ENCODE results near the gene TNIP3.
"Not testable (repeated sequence)": the region's sequence is repeated elsewhere in the genome, so short reads cannot be mapped to it uniquely, and the experiment has no call there.

The TNIP3 gene

GRCh38 chr4:121164291-121164690, at the start of gene TNIP3:
Gene TNIP3, minus strand, starts transcription at chr4:121164321. Its CDS starts 196 bp downstream, at chr4:121164125.
- DNase-seq, result no peak

GRCh38 chr4:121212806-121213205, 48.7 kb upstream of the TNIP3 start:
- no peak for DNase-seq

GRCh38 chr4:121209171-121209570, 45.0 kb upstream of the TNIP3 start:
- DNase-seq, result no peak

- DNase-seq, result no peak
Measured at GRCh38 chr4:121208244-121209007, 44.3 kb upstream of the TNIP3 start.

GRCh38 chr4:121205777-121206176, 41.7 kb upstream of the TNIP3 start:
- DNase-seq, result not testable (repeated sequence)

- DNase-seq, result no peak
Measured at GRCh38 chr4:121200795-121201472, 36.8 kb upstream of the TNIP3 start.

GRCh38 chr4:121199742-121200561, 35.8 kb upstream of the TNIP3 start:
- no peak for DNase-seq

GRCh38 chr4:121198251-121198650, 34.1 kb upstream of the TNIP3 start:
- DNase-seq, result no peak

- no peak for DNase-seq
Measured at GRCh38 chr4:121195649-121196048, 31.5 kb upstream of the TNIP3 start.

- DNase-seq, result no peak
Measured at GRCh38 chr4:121192480-121192879, 28.4 kb upstream of the TNIP3 start.

- no peak for DNase-seq
Measured at GRCh38 chr4:121192013-121192412, 27.9 kb upstream of the TNIP3 start.

- no peak for DNase-seq
Measured at GRCh38 chr4:121191361-121191760, 27.2 kb upstream of the TNIP3 start.

- no peak for DNase-seq
Measured at GRCh38 chr4:121190389-121190788, 26.3 kb upstream of the TNIP3 start.

GRCh38 chr4:121189326-121190215, 25.4 kb upstream of the TNIP3 start:
- no peak for DNase-seq

- DNase-seq, result no peak
Measured at GRCh38 chr4:121187206-121187605, 23.1 kb upstream of the TNIP3 start.

GRCh38 chr4:121185960-121186359, 21.8 kb upstream of the TNIP3 start:
- no peak for DNase-seq

- DNase-seq, result no peak
Measured at GRCh38 chr4:121183989-121184388, 19.9 kb upstream of the TNIP3 start.

GRCh38 chr4:121183361-121183760, 19.2 kb upstream of the TNIP3 start:
- no peak for DNase-seq

- no peak for DNase-seq
Measured at GRCh38 chr4:121182296-121182695, 18.2 kb upstream of the TNIP3 start.

GRCh38 chr4:121181493-121181892, 17.4 kb upstream of the TNIP3 start:
- no peak for DNase-seq

- no peak for DNase-seq
Measured at GRCh38 chr4:121180558-121180957, 16.4 kb upstream of the TNIP3 start.
